ENCODE measurements around the gene CAPN5.
"Not testable (repeated sequence)": the region's sequence is repeated elsewhere in the genome, so short reads cannot be mapped to it uniquely, and the experiment has no call there.

The CAPN5 gene

GRCh38 chr11:77085652-77086051 lies 18.9 kb downstream of the CAPN5 start:
- no peak for DNase-seq

DNA sequence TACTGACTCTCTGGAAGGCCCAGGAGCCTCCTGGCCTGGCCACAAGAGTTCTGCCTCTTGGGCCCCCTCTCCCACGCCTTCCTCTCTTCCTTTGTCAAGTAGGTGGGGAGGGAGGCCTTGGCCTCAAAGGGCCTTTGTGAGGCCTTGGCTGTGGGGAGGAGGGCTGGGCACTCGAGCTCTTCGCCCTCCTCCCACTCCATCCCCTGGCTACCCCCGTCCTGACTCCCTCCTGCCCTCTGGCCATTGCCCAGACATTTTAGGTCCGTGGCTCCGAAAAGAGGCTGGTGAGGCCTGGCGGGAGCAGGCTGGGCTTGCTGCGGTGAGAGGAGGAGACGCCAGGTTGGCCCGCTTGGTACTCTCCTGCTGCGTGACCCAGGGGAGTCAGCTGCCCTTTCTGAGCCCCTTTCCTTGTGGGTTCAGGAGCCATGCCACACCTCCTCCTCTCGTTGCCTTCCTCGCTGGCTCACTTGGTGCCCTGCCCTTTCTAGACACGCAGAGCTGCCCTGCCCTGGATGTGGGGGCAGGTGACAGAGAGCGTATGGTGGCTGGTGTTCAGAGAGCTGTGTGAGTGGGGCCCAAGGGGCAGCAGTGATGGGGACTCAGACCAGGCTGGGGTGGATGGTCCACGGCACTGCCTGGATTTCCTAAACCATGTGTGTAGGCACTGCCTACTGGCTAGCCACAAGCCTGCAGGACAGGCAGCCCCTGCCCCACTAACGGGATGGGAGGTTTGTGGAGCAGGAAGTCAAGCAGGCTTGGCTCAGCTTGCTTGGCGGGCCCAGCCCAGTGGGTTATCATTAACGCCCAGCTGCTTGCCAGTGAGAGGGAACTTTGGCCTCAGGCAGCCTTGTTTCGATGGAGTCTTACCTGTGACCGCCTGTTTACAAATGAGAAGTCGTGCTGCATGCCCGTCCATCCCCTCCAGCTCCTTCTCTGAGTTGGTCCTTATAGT lies 20.0 kb downstream of the CAPN5 start:
- no peak for DNase-seq

DNA sequence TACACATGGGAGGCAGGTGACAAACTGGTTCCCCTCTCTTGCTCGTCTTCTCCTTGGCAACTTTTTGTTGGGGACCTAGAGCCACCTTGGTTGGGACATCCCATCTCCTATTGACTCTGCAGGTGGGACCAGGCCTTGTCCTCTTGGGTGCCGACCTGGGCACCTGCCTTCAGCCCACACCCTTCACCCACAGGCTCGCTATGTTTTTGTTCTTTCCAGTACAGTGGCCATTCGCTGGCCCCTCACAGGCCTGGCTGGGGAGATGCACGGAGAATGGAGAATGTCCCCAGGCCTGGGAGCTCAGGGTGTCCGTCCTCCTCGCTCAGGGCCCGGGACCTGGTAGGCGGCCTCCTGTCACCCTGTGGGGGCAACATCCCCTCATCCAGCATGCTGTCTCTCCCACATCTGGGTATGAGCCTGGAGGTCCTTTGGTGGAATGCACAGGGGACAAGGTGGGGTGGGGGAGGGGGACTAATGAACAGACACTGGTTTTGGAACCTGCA lies 21.0 kb downstream of the CAPN5 start:
- DNase-seq = no peak

- DNase-seq = no peak
Observed at GRCh38 chr11:77088236-77089003, 21.6 kb downstream of the CAPN5 start.

- no peak for DNase-seq
Observed at GRCh38 chr11:77089004-77089545, 22.3 kb downstream of the CAPN5 start.

DNA sequence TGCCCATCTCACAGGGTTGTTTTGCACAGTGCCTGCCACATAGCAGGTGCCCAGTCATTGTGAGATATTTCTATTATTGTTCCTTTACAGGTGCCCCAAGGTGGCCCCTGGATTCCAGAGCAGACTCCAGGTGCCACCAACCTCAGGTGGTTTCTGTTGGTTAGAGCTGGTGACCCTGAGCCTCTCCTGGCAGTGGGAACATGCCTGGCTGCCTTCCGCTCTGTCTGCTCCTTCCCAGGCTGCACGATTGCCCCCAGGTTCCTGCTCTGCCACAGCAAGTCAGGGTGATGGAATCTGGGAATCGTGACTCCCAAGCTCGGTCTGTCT lies 23.2 kb downstream of the CAPN5 start:
- no peak for DNase-seq

GRCh38 chr11:77090373-77091111 lies 23.8 kb downstream of the CAPN5 start:
- no peak for DNase-seq

DNA sequence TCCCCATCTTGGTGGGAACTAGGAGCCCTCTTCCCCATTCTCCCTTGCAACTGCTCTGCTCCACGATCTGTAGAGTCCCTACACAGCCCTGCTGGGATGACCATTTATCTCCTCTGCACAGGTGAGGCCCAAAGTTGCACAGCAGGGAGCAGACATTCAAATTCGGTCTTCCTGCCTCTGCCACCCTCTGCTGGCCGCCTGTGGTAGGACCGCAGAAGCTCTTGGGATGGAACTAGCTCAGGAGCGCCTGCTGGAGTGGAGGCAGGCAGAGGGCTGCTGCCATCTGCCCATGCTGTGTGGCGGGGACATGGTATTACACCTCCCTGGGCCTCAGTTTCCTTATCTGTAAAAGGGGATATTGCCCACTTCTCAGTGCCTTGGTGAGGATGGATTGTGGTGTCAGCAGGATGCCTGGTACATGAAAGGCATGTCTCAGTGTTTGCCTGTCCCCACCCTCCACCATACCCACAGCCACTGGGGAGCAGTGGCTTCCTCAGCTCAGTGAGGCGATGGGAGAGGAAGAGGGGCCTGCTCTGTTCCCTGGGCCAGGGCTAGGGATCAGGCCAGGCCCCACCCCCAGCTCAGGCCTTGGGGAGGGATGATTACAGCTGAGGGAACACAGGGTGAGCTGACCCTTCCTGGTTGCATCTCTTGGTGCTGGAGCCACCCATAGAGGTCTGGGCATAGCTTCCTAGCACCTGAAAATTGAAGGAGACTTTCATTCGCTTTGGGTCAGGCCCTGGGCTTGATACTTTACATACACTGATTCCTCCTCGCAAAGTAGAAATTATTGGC lies 24.6 kb downstream of the CAPN5 start:
- DNase-seq = peak; percentile 63

DNA sequence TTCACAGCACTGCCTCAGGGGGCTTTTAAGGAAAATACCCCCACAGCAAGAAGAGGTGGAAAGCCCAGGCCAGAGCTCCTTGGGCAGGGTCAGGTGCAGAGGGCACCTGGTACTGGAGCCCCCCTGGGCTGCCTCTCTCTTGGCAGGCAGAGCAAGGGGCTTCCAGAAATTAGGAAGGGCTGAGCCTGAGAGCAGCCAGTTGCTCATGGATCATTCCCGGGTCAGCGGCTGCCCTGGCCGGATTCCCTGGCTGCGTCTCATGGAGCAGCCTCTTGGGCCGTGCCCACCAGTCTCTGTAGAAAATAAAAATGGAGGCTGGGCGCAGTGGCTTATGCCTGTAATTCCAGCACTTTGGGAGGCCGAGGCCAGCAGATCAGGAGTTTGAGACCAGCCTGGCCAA lies 25.6 kb downstream of the CAPN5 start:
- DNase-seq = no peak

- no peak for DNase-seq
Observed at GRCh38 chr11:77093056-77093891, 26.5 kb downstream of the CAPN5 start.

DNA sequence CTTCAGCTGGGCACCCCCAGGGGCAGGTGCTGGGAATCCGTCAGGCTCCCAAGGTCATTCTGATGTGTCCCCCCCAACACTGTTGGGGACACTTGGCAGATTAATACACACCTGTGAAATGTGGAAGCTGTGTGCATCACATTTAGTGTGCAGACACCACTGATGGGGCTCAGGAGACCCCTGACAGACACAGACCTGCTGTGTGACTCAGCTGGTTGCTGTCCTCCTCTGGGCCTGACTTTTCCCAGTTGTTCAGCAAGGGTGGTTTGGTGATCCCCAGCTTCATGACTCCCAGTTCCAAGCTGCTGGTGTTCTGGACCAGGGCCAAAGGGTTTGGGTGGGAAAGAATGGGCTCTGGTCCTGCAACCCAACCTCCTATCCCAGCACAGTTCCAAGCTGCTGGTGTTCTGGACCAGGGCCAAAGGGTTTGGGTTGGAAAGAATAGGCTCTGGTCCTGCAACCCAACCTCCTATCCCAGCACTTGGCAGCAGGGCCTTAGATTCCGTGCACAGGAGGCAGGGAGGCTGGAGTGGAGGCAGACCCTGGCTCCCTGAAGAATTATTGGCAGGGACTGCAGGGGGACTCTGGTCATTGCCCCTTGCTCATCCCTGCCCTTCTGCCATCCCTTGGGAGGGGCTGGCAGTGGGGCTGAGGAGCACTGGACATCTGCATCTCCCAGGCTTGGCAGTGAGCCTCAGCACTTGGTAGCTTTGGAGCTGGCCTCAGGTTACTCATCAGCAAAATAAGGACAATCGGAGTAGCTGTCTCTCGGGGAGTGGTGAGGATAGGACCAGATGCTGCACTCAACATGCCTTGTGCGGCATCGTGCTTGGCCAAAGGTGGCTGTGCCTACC lies 27.4 kb downstream of the CAPN5 start:
- no peak for DNase-seq

DNA sequence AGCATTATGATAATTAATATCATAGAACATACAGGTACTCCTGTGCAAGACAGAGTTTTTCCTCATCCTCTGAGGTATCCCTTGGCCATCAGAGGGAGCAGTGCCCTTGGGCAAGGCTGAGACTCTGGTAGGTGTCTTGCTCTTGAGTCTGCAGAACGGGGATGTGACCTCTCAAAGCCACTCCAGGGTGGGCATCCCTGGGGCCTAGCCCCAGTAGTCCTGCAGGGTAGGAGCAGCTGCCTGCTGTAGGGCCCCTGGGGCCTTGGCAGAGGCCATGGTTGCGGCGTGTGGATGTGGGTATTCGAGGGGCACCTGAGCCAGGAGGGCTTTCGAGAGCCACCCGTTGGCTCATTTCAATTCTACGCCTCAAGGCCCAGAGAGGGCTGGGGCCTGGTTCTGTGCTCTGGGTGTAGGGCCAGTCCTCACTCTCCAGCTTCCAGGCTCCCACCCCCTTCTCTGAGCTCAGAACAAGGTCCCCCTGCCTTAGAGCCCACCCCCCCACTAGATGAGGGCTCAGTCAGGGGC lies 28.1 kb downstream of the CAPN5 start:
- DNase-seq = peak; percentile 30

DNA sequence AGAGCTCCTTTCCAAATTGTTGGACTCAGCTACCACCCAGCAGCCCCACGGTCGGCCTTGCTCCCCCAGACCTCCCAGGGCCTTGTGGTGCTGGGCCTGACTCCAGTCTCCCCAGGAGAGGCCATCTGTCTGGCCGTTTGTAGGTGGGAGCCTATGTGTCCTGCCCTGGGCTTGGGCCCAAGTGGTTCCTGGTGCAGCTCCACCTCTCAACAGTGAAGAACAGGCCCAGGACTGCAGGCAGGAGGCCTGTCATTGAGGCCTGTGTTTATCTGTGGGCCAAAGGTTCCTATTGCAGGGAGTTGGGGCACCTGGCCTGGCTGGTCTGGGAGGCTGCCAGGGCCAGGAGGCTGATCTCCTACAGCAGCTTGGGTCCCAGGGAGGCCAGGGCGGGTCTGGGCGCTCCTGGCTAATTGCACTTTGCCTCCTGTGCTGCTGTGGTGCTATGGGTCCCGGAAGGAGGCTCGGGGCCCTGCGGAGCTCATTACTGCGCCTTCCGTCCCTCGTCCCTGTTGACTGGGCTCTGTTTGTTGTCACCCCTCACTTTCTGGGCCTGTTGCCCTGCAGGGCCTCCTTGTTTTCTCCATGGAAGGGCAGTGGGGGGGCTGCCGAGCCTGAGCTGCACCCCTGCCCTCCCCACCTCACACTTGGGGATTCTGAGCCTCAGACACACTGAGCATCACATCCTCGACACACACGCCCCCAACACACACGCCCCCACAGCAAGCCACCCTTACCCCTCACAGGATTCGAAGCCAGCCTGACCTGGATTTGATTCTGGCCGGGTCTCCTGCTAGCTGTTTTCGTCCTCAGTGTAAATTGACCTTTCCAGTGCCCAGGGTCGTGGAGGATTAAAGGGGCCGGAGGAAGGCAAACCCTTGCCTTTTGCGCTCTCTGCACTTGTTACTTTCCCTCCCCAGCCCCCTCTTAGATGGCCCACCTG lies 29.1 kb downstream of the CAPN5 start:
- DNase-seq = no peak

DNA sequence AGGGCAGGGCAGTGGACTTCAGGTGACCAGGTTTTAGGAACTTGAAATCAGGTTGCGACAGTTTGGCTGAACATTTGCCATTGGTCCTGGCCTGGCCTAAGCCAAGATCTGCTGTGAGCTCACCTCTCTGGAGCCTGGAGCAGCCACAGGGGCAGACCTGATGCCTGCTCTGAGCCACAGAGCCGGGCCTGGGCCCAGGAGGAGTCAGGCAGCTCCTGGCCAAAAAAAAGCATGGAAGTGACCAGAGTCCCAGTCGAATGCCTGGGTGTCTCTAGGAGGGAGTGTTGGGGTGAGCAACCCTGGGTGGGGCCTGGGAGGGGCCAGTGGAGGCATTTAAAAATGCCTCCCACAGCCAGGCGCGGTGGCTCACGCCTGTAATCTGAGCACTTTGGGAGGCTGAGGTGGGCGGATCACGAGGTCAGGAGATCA lies 29.8 kb downstream of the CAPN5 start:
- no peak for DNase-seq

GRCh38 chr11:77097180-77097579 lies 30.4 kb downstream of the CAPN5 start:
- DNase-seq = not testable (repeated sequence)

DNA sequence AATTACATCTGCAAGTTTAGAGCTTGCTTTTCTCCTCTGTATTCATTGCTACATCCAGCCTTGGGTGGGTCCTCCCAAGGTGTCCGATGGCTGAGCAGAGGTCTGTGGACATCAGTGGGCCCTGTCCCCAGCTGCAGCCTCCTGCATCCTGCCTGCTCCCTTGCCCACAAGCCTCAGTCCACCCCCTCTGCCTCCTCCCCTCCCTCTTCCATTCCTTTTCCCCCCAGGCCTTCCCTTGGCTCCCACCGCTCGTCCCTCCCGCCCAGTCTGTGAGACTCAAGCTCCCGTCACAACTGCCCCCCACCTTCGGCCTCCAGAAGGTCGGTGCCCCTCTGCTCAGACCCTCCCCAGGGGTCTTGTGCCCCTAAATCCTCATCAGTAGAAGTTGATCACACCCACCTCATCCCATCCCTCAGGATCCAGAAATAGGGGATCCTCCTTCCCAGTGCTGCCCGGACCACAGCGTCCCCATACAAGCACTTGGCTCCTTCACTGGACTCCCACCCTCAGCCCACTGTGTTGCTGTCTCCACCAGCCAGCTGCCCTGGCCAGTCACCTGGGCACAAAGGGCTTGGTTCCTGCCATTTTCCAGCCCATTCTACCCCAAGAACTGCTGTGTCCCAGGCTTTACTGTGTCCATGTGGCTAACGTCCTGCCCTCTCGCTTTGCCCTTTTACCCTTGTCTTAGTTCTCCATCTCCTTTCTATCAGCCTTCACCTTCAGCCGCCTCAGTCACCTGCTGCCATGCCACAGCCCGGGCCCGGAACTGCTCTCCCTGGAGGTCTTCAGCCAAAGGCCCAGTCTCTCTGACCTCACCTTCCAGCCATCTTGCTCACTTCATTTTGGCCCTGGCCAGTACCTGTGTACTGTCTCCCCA lies 33.6 kb downstream of the CAPN5 start:
- no peak for DNase-seq

- DNase-seq = no peak
Observed at GRCh38 chr11:77101043-77101537, 34.3 kb downstream of the CAPN5 start.
